Islet precursor cell (in vitro differentiated cells): Measurements from ENCODE around the gene AFG1L.
"Not testable (repeated sequence)": the region's sequence is repeated elsewhere in the genome, so short reads cannot be mapped to it uniquely, and the experiment has no call there.

Source experiments
- DNase-seq: peaks from one replicate; pipeline ENCODE4 v3.0.0-alpha.2; 2018

Gene AFG1L

GRCh38 chr6:108355120-108355519, 60.3 kb downstream of the AFG1L start:
- no peak for DNase-seq

- no peak for DNase-seq
Observed at GRCh38 chr6:108355890-108356289, 61.0 kb downstream of the AFG1L start.

DNA sequence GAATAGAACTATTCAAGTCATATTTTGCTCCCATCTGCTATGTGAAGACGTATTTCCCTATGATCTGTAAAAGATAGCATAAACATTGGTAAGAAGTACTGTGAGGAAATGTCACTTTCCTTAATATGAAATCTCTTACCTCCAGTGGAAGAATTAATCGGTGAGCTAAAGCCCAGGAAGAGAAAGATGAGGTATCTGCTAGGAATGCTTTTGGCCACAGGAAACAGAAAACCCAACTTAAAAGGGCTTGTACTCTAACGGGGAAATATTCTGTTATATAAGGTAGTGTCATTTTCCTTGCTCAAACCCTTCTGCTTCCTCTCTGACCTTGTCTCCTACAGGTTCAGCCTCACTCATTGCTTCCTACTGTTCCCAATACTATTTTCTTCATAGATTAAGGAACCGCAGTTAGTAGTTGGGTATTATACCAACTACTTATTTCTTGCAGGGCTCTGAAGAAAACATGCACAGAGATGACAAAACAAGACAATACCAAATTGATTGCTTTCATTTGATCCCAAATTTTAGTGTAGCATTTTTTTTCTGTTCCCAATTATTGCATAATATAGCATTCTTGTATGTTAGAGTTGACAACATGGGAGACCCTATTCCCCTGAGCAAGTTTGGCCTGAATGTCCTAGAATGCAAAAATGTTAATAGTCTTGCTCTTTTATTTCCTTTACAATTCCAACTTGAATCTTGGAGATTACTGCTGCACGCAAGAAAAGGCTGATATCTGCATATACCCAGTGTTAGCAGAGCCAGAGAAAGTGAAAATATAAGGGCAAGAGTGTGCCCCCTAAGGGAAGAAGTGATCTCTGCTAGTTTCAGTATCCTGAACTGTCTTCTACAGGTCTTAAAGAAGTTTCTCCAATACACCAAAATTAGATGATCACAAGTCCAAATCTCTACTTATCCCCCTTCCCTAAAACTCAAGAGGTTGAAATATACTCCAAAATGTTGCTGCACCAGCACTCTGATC, 65.3 kb downstream of the AFG1L start:
- no peak for DNase-seq

DNA sequence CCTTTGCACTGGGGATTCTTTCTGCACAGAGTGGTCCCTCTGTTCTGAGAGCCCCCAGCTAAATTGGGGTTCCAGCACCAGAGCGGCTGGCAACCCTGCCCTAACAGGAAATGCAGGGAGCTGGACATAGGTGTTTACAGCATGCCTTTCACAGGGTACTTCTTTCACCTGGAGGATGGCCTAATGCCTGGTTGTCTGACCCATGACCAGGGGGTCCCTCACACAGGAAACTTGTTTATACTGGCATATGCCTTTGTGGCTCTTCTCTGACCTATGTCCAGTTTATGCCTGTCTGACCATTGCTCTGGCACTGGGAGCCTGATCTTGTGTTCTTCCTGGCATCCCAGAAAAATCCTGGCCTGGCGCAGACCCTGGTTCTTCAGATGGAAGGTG, 66.1 kb downstream of the AFG1L start:
- DNase-seq, result no peak

DNA sequence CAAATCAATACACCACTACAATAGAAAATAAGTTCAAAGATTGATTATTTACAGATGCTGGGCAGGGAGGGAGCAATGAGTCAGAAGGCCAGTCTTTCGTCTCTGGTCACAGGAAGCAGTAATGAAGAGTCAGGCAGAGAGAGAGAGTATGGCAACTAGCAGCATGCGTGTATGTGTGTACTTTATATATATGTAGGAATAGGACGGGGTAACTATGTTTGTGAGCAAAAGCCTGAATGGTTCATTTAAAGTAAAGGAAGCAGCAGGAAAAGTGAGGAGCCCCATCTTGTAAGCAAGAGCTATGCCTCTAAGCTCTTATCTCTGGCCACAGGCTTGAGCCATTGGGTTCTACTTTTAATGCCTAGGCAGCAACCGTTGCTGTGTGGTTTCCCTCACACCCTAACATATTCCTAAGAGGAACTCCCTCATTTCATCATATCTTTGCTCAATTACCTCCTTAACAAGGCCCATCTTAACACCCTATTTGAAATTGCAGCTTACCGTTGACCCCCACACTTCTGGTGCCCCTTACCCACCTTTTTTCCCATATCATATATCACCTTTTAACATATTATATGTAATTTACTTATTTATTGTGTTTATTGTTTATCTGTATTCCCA, 66.6 kb downstream of the AFG1L start:
- DNase-seq, result no peak

DNA sequence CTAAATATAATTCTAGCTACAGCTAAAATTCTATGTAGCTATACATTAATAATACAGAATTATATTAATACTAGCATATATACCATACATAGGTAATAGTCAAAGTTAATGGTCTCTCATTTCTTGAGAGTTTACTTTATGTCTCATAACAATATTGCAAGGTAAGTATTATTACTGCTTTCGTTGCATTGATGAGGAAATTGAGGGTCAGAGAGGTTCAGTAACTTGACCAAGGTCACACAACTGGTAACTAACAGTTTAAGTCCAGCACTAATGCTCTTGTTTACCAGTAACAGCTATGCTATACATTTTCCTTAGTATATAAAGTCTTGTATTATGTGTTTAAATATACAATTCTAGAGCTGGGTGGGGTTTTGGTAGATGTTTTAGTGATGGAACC, 67.6 kb downstream of the AFG1L start:
- DNase-seq, result no peak

DNA sequence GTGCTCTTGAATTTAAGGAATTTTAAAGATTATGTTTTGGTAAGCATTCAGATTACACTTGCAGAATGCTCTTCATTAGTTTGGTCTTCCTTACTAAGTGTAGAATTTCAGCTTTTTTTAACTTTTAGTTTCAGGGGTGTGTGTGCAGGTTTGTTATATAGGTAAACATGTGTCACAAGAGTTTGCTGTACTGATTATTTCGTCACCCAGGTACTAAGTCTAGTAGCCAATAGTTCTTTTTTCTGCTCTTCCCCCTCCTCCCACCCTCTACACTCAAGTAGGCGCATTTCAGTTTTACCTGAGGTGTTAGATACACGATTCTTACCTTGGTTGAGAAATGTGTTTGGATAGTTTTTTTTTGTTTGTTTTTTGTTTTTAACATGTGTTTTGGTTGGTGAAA, 68.3 kb downstream of the AFG1L start:
- DNase-seq, result no peak

DNA sequence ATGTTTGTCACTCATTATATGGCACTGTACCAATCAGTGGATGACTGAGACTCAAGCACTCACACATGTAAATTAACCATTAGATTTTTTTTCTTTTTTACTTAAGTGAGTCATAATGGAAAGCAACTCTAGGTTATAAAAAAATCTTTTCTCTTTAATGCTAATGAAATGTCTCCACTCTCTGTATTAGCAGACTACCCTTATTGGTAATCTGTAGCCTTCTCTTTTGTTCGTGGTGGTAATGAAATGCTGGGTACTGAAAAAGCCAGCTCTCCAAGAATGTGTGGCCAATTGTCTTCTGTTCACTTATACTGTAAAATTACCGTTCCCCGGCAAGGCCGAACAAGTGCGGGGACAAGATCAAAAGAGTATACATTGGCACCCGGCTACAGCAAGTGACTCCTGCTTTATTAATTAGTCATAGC, 69.0 kb downstream of the AFG1L start:
- DNase-seq, result no peak

DNA sequence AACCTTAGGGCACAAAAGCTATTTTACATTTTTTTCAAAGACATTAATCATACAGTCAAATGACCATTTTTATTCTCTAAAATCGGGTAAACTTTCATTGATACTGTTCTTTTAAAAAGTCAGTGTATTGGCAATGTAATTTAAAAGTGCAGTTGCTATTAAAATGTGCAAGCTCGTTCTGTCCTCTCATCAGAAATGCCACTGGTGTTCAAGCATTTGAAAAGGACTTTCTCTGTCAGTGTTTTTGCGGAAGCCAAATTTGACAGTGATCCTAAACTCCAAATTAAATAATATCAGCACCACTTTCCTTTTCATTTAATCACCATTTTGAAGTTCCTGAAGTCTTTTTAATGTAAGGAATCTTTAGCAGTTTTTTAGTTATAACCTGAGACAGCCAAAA, 69.6 kb downstream of the AFG1L start:
- DNase-seq, result no peak

- no peak for DNase-seq
Observed at GRCh38 chr6:108365478-108365877, 70.6 kb downstream of the AFG1L start.

- no peak for DNase-seq
Observed at GRCh38 chr6:108366236-108366635, 71.4 kb downstream of the AFG1L start.

GRCh38 chr6:108368431-108369030, 73.7 kb downstream of the AFG1L start:
- peak; percentile 83 for DNase-seq

DNA sequence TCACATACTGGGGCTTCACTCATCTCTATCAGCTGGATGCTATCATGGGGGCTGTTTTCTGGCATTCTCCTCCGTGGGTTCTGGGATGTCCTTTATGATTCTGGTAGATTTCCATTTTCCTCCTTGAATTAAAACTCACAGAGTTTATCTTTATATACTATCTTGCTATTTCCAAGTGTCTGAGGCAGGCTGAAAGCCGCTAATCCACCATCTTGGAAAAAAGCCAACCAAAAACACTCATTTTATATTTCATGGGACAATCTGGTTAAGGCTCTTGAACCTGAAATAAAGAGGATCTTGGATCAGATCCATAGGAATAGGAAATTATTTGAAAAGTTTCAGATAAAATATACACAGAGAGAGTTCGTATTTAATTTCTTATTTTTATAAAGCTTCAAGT, 86.0 kb downstream of the AFG1L start:
- DNase-seq, result no peak

GRCh38 chr6:108383981-108384380, 89.1 kb downstream of the AFG1L start:
- peak; percentile 88 for DNase-seq

DNA sequence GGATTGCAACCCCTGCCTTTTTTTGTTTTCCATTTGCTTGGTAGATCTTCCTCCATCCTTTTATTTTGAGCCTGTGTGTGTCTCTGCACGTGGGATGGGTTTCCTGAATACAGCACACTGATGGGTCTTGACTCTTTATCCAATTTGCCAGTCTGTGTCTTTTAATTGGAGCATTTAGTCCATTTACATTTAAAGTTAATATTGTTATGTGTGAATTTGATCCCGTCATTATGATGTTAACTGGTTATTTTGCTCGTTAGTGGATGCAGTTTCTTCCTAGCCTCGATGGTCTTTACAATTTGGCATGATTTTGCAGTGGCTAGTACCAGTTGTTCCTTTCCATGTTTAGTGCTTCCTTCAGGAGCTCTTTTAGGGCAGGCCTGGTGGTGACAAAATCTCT, 94.3 kb downstream of the AFG1L start:
- not testable (repeated sequence) for DNase-seq

- peak; percentile 55 for DNase-seq
Observed at GRCh38 chr6:108395297-108395696, 100.4 kb downstream of the AFG1L start.

- no peak for DNase-seq
Observed at GRCh38 chr6:108403236-108403635, 108.4 kb downstream of the AFG1L start.

- no peak for DNase-seq
Observed at GRCh38 chr6:108406943-108407342, 112.1 kb downstream of the AFG1L start.

- DNase-seq, result no peak
Observed at GRCh38 chr6:108407904-108408827, 113.3 kb downstream of the AFG1L start.

- DNase-seq, result no peak
Observed at GRCh38 chr6:108408861-108409260, 114.0 kb downstream of the AFG1L start.

GRCh38 chr6:108416047-108416833, 121.4 kb downstream of the AFG1L start:
- DNase-seq, result not testable (repeated sequence)

- DNase-seq, result no peak
Observed at GRCh38 chr6:108417027-108417426, 122.2 kb downstream of the AFG1L start.
